HG03342 (cell line): ENCODE data around the gene FBXW11.
"Not testable (repeated sequence)": the region's sequence is repeated elsewhere in the genome, so short reads cannot be mapped to it uniquely, and the experiment has no call there.

Source experiments
- ATAC-seq: cut with Tn5 transposase; IDR thresholded peaks from one replicate; pipeline ENCODE4 v1.9.1; 2021; ENCODE audit warnings: mild to moderate bottlenecking, moderate library complexity; ENCODE audit not compliant: unreplicated experiment

Gene FBXW11

DNA sequence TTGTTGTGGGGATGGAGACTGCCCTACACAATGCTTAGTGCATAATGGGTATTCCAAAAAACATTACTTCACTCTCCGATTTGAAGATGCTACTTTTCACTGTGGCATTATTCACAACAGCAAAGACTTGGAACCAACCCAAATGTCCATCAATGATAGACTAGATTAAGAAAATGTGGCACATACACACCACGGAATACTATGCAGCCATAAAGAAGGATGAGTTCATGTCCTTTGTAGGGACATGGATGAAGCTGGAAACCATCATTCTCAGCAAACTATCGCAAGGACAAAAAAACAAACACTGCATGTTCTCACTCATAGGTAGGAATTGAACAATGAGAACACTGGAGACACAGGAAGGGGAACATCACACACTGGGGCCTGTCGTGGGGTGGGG, 90.7 kb downstream of the FBXW11 start:
- not testable (repeated sequence) for ATAC-seq

DNA sequence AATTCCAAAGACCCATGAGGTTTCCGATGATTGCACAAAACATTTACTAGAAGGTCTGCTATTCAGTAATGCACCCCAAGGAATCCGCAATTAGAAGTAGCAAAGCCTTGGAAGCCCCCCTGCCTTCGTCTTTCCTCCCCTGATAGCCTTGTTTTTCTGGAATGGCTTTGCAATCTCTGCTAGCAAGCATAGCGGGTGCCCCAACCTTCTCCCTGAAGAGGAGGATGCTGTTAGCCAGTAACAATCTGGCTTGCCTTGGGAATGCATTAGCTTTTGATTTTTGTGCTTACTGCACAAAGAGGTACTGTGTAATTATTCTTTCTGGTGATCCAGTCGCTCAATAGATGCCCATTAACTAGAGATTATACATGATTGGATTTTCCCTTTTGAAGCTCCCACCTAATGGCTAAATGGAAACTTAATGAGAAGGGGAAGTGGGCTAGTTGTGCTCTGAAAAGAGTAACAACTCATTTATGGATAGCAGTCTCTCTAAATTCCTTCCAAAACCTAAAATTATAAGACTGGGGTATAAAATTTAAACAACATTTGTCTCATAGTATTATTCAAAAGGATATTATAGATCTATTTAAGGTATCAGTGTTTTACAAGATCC, 91.6 kb downstream of the FBXW11 start:
- ATAC-seq: no peak

DNA sequence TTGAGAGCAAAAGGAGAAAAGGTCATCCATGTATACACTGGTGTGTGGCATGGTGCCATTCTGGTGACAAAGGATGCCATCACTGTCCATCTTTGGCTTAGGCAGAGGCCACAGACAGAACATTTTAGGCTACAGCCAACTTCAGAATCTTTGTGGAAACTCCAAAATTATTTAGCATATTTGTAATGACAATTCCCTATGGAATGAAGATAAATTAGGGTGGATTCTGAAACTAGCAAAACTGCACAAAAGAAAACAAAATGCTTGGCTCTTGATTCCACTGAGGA, 92.5 kb downstream of the FBXW11 start:
- ATAC-seq: no peak

DNA sequence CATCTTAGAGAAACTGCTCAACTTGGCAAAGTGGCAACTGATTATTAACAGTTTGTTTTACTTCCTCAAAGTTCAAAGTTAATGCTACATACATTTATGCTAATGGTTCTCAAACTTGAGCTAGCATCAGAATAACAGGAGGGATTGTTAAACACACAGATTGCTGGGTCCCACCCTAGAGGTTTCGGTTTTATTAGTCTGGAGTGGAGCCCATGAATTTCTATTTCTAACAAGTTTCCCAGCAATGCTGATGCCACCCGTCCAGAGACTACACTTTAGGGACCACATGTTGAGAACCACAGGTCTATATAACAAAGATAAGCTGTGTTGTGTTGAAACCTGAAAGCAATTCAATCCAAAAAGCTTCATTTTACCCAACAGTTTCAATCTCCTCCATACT, 95.3 kb downstream of the FBXW11 start:
- ATAC-seq: no peak

DNA sequence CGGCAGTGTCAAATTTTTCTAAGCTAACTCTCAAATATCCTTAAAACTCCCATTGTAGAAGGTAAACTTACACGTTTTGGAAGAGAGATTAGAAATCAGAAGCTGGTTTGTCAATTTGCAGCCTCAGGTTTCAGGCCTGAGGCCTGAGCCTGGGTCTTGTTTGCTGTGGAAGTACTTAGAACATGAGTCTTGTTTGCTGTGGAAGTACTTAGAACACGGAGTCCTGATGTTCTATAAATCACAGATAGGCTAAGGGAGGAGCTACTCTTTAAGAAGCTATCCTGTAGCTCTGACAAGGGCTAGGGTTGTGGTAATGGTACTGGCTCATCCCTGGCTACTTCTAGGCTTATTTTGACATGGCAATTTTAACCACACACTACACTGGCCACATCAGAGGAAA, 97.8 kb downstream of the FBXW11 start:
- ATAC-seq: no peak

DNA sequence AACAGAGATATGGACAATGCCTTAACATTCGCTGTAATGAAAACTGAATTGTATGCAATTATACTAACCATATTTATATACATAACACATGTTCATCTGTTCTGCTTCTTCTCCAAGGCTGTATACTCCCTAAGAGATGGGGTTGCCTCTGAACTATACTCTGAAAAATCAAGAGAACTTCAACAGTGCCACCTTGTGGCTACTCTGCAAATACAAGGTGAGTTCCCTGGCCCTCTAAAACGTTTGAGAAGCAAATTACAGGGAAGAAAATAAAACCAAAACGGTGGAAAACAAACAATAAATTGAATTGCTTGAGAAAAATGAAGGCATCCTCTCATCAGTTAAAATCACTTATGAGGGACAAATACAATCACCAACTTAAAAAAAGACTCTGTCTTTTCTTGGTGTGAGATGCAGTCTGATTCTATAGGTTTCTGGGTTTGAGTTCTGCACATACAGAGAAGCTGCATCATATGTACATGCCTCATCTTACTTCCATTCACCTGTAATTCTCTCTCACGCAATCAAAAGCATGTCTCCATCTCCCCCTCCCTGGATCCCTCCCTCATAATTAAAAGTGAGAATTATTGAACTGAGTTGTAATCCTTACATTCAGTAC, 98.6 kb downstream of the FBXW11 start:
- ATAC-seq: peak; percentile 70

DNA sequence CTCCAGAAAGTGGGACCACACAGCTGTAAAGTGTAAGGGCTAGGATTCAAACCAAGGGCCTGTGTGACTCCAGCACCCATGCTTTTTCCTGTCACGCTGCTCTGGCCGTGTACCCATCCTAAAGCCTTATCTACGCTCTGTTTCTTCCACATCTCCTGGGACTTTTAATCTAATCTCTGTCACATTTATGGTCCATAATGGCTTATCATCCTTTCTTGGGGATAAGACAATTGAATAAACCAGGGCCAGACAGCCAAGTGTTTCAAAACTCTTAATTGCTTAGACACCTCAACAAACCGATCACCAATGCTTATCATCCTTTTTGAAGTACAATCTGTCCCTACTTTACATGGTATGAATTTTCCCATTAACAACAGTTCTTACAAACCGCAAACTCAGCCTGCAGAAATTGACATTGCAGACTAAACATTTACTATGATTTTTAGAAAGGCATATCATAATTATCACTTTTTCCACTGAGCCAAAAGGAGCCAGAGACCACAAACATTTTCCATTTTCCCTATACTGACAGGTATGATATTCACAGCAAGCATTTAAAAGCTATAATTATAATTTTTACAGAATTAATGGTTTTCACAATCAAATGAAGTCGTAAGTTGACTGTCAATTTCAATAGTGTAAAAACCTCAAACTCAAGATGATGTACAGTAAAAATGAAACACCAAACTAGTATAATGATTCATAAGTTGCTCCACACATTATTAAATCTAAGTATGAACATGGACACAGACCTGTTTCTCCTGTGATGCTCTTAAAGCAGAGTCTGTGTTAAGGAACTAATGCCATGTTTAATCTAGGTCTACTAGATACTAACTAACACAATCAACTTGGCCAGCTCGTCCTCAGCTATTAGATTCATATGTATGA, 99.5 kb downstream of the FBXW11 start:
- ATAC-seq: no peak

DNA sequence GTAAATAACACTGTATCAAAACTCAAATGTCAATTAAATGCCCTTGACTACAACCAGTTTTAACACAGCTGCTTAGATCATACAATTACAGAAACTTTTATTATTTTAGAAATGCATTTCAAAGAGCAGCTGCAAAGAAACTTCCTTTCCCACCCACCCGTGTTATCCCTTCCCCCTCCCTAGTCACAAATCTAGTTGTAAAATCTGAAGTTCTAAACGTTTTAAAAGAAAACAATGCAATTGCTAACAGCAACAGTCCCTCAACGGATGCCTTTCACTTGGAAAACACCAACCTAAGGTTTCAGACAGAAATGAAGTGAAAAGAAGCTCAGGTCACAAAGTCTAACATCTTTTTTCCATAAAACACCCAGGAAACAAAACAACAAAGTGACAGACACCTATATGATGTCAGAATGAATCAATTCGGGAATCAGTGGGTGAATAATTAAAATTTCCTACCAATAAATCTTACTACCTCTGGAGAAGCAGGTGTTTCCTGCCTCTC, 100.3 kb downstream of the FBXW11 start:
- ATAC-seq: no peak

DNA sequence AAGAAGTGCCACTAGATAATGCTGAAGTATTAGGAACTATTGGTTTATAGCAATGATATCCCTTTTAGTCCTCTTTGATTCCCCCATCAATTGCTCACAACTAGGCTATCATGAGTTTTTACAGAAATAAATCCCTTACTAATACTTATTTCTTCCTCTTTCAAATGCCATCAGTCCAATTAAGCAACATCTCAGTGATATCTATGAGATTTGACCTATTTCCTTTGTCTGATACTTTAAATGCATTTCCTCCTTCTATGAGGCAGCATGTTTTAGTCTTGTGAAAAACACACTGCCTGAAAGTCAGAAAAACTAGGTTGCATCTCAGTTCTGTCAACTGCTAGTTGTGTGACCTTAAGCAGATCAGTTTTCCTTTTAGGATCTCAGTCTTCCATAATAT, 101.6 kb downstream of the FBXW11 start:
- ATAC-seq: no peak

DNA sequence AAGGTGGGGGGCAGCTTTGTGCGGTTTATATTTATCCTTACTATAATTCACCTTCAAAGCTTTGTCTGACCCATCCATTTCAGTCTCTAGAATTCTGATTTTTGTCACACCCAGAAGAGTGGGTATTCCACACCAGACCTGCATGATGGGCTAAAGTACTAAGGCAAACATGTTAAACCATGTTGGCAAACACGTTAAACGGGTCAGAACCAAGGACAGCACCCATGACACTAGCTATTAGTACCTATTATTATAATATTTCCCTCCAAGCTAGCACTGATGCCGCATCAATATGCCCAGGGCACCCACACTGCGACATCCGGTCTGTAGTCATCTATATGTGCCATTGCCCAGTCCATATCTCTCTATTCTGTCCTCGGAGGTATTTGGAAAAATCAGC, 104.7 kb downstream of the FBXW11 start:
- no peak for ATAC-seq

DNA sequence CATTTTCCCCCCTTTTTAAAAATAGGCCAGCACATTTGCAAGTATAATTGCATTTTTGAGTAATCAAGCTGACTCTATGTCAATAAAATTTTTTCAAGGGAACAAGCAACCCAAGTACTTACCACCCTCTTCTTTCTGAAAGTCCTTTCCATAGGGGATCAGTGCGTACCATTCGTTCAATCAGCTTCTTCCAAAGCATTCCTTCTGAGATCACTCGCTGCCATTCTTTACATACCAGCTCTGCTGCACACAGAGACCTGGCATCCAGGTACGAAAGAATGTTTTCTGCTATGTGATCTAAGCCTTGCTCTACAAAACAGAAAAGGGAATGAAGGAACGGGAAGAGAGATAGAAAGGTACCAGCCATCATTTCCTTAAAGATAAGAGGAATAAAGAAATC, 106.6 kb downstream of the FBXW11 start:
- ATAC-seq: no peak

DNA sequence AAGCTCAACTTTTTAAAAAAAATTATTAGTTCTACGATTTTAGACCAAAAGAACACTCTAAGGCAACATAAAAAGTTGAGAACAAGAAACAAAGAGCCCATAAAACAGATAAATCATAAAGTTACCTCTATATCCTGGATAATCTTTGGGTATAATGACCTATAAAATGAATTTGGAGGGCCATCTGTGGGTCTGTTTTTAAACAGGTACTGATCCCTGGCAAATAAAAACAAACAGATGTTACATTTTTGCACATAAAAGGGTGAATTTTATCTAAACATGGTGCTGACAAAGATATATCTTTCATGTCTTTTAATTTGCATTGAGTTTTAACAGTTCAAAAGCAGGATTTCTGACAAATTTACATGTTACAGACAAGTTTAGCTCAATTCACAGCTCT, 107.6 kb downstream of the FBXW11 start:
- no peak for ATAC-seq

DNA sequence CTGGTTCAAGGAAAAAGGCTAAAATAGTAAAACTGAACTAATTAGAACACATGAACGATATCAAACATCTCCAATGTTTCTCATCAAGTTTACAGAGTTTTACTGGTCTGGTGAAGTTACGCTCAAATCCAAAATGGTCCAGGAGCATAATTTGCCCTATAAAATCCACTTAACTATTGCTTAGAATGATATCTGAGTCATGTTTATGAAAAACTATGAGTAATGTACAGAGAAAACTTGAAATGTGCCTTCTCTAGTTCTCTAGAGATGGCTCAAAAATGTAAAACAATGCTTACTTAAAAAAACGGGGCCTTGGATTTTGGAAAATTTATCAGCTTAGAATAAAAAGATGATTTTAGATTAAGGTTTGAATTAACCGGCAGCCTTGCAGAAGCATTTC, 108.1 kb downstream of the FBXW11 start:
- no peak for ATAC-seq

DNA sequence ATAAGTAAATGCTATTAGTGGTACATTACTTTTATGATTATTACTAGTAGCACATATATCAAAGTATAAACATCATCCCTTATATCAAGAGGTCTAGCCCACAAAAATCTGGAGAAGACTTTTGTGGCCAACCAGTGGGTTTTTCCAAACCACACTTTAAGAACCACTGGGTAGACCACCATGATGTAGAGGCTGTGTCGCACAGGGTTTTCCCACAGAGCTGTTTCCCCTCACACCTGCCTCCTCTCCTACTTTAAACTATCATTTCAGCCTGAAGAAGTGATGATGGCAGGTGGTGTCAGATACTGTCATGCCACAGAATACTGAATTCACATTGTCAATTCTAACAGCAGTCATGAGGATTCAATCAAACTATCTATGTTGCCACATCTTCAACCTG, 109.2 kb downstream of the FBXW11 start:
- ATAC-seq: no peak

DNA sequence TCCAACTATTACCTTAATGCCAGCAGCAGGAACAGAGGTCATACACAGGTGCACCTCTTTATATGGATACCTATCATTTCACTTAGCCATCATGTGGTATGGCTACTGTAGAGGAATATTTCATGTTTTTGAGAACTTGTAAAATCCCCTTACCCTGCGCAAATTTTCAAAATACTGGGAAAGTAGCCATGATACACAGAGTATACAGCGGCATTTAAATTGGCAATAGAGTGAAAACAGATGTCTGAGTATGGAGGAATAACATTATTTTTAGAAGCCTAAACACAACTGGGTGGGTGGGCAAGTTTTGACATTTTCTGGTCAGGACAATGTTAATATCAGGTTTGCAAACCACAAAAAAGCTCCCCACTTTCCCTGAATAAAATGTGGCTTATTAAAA, 111.4 kb downstream of the FBXW11 start:
- ATAC-seq: no peak

DNA sequence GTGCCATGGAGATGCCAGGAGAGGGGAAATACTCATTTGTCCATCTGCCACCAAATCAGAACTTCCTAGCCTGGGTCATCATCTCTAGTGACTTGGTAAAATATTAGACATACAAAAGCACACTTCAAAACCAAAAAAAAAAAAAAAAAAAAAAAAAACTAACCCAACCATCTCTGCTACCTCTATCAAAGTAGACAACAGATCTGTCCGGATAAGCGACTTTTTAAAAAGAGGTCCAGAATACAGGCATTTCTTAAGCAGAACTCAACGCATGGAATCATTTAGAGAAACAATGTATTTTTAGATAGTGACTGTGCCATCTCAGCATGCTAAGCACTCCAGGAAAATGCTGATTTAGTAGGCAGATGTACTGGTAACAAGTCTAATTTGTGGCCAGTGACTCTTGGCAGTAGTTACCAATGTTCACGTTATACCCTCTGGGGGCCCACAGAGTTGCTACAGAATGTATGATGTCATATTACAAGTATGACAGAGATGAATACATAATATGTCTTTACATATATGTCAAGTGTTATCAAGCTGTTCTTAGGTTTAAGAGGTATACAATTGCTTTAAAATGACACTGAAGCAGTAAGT, 113.0 kb downstream of the FBXW11 start:
- no peak for ATAC-seq

DNA sequence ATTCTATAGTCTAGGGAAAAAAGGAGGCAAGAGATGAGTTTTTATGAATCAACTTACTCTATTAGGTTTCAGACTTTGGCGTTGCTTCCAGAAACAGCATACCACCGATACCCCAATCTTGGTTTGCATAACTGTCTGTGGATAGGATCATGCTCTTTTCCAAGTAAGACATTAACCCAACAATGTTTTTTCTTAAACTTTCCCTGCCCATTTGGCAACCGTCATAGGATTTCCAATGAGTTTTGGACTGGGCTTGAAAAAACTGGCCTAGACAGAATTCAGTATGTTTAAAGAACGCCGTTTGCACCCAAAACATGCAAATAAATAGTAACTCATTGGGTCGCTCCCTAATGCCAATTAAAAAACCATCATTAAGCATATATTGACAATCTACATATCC, 114.8 kb downstream of the FBXW11 start:
- no peak for ATAC-seq

DNA sequence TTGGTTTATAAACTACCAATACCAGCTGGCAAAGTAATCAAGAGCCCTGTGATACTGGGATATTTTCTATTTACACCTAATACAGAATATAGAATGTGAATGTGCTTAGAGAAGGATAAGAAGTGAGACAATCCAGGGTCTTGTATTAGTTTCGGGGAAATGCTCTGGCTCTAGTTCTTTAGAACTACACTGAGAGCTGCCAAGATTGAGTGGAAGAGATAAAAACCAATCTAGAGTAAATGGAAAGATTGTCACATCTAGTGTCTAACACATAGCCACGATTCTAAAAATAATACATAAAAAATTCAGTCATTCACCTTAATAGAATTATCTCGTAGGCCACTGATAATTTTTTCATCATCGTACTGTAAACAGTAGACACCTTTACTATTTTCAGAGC, 115.3 kb downstream of the FBXW11 start:
- ATAC-seq: no peak

DNA sequence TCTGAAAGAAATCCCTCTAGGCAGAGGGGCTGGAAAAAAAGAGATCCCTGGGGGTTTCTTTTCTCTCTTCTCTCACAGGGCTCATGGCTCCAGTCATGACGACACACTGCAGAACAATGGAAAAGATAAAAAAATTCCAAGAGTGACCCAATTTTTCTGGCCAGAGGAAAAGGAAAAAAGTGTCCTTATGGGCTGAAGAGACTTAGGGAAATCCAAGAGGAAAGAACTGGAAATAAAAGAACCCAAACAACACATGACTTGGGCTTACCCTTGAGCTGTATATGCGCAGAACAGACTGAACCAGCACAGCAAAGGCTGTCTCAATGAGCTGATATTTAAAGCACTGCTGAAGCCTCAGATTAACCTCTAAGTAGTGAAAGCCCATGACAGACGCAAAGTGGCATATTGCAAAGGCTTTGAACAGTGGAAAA, 118.4 kb downstream of the FBXW11 start:
- ATAC-seq: no peak

DNA sequence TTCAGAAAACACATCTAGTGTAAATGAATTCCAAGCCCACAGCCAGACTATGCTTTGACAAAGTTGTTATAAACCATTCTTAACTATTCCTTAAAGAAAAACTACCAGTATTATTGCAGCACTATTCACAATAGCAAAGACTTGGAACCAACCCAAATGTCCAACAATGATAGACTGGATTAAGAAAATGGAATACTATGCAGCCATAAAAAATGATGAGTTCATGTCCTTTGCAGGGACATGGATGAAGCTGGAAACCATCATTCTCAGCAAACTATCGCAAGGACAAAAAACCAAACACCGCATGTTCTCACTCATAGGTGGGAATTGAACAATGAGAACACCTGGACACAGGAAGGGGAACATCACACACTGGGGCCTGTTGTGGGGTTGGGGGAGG, 120.4 kb downstream of the FBXW11 start:
- not testable (repeated sequence) for ATAC-seq

DNA sequence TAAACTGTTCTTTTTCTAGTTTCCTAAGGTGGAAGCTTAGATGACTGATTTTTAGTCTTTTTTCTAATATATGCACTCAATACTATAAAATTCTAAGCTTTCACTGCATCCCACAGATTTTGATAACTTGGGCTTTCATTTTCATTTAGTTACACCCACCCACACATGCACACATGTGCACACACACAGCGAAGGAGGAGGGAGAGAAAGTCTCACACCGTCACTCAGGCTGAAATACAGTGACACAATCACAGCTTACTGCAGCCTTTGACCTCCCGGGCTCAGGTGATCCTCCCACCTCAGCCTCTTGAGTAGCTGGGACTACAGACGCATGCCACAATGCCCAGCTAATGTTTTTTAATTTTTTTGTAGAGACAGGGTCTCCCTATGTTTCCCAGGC, 124.3 kb downstream of the FBXW11 start:
- no peak for ATAC-seq

DNA sequence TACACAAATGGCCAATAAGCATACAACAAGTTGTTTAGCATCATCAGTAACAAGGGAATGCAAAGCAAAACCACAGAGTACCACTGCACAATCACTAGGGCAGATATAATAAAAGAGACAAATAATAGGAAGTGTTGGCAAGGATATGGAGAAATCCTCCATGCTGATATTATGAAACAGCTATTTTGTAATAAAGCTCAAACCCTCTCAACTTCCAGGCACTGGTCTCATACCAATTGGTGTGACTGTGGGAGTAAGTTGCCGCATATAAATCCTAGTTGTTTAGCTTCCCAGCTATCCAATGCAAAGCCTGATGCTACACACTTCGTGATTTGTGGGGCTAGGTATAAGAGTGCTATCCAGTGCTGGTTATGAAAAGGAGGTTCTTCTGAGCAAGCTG, 132.2 kb downstream of the FBXW11 start:
- ATAC-seq: no peak
